Caco-2 (cell line): ENCODE measurements around the gene ITGB2. TPM values are rescaled to one million over a fixed set of nuclear protein-coding genes. Genes with fewer than 3 reads are reported as not detected.

Experiments
- BruUV-seq: library from RNA; stranded (reverse); fragments of 400-500 nt; replicated peaks from 2 replicates; lab custom pipeline; 2021; lab: Mats Ljungman, UMichigan
- CTCF ChIA-PET: fragments of 300-600 bp; sonication (Branson Sonifier 250); formaldehyde crosslinking; loops from one replicate; lab custom pipeline; 2022; ENCODE audit warnings: antibody characterized with exemption; lab: Charles Lee
- POLR2A ChIA-PET: fragments of 300-600 bp; sonication (Branson Sonifier 250); formaldehyde crosslinking; loops from one replicate; lab custom pipeline; 2022; ENCODE audit warnings: antibody characterized with exemption; lab: Charles Lee
- DNase-seq, 2 experiments: peaks; one replicate each; pipeline versions ENCODE4 v3.0.0 to v3.0.0-alpha.2; 2020 to 2022
- H3K27me3 ChIP-seq: replicated peaks from 2 replicates; pipeline ENCODE4 v1.6.0; 2011; ENCODE audit warnings: low read length; ENCODE audit not compliant: control insufficient read depth, insufficient read depth
- H3K36me3 ChIP-seq: 2 replicates; pipeline ENCODE4 v1.5.1; 2011; ENCODE audit warnings: low read length; ENCODE audit not compliant: control insufficient read depth, insufficient read depth
- H3K4me1 ChIP-seq: fragments of 250-450 bp; sonication (Bioruptor Pico); 2 replicates; pipeline ENCODE4 v1.5.1; 2020; ENCODE audit warnings: mild to moderate bottlenecking
- H3K4me3 ChIP-seq: 2 replicates; pipeline ENCODE4 v1.5.1; 2011; ENCODE audit warnings: low read depth, mild to moderate bottlenecking, control low read depth, low read length
- H3K9me3 ChIP-seq: fragments of 250-450 bp; sonication (Bioruptor Pico); 2 replicates; pipeline ENCODE4 v1.5.1; 2020; ENCODE audit warnings: mild to moderate bottlenecking, moderate library complexity
- H3K27ac Mint-ChIP-seq: one replicate; pipeline ENCODE4 v1.8.0; 2022; ENCODE audit warnings: mixed read lengths; ENCODE audit not compliant: unreplicated experiment
- H3K27me3 Mint-ChIP-seq: one replicate; pipeline ENCODE4 v1.8.0; 2022; ENCODE audit warnings: mixed read lengths; ENCODE audit not compliant: insufficient read depth, unreplicated experiment
- H3K36me3 Mint-ChIP-seq: one replicate; pipeline ENCODE4 v1.8.0; 2022; ENCODE audit warnings: mild to moderate bottlenecking, mixed read lengths; ENCODE audit not compliant: insufficient read depth, unreplicated experiment
- H3K4me1 Mint-ChIP-seq: one replicate; pipeline ENCODE4 v1.8.0; 2022; ENCODE audit warnings: low read depth, mixed read lengths; ENCODE audit not compliant: unreplicated experiment
- H3K4me3 Mint-ChIP-seq: one replicate; pipeline ENCODE4 v1.8.0; 2022; ENCODE audit warnings: mild to moderate bottlenecking, moderate library complexity, mixed read lengths; ENCODE audit not compliant: unreplicated experiment
- H3K9me3 Mint-ChIP-seq: one replicate; pipeline ENCODE4 v1.8.0; 2022; ENCODE audit warnings: mixed read lengths; ENCODE audit not compliant: unreplicated experiment
- intact Hi-C: fragments of 100-400 bp; cut with micrococcal nuclease; formaldehyde crosslinking; loops from one replicate; pipeline ENCODE4 v1.10.0; 2022; ENCODE audit not compliant: unreplicated experiment
- total RNA-seq: library from RNA; stranded (reverse); gene quantifications from 2 replicates; pipeline ENCODE4 v1.2.3, GENCODE V29; 2022
- TF ChIP-seq, protein P1 (sequence below), 2 experiments: fragments of 200-600 bp in 1 of 2; IDR thresholded peaks; 1 replicate in 1 of 2; 2 replicates in 1 of 2; pipeline versions ENCODE4 v1.5.1 to v1.8.0; 2011 to 2022; ENCODE audit warnings: antibody characterized with exemption in 1 of 2, control low read depth in 1 of 2, inconsistent platforms in 1 of 2, low read depth in 1 of 2, low read length in 1 of 2, mild to moderate bottlenecking in 1 of 2, moderate library complexity in 1 of 2; ENCODE audit not compliant: insufficient read depth in 1 of 2, severe bottlenecking in 1 of 2, unreplicated experiment in 1 of 2

ITGB2 gene
- total RNA-seq, 1 experiment from 2014 or later: 0.48 TPM

DNA sequence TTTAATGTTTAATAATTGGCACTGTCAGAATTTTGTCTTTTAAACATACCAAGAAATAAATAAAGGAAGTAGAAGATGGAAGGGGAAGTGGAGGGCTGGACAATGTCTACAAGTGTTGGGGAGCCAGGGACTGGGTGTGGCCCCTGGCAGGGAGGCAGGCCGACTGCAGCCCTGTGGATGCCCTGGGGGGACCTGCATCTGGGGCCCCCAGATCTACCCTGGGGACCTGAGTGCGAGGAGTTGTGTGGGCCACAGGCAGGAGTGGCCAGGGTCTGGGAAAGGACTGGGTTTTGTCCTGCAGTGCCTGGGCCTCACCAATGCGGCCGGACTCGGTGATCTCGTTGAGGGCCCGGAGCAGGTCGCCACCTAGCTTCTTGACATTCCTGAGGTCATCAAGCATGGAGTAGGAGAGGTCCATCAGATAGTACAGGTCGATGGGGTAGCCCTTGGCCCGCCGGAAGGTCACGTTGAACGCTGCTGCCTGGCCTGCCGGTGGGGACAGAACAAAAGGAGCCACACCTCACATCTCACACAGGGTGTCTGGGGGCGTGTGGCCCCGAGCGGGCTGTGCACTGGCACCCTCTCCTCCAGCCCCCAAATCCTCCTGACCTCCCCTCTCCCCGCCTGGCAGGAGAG lies 17.5 kb downstream of the ITGB2 start:
- Histone ChIP-seq H3K4me3 (no peak overlapping the region), H3K36me3 (no peaks in the 10 kb centered on the region), H3K9me3 (no peaks in the 10 kb centered on the region), H3K4me1 (no peaks in the 10 kb centered on the region), H3K27me3 (no peaks in the 10 kb centered on the region; the same call in 1 of the 2 replicates)
- no peak overlapping the region for H3K4me3 Mint-ChIP-seq
- no peaks in the 10 kb centered on the region for H3K9me3 Mint-ChIP-seq
- no TSS peak for BruUV-seq
- DNase-seq: no peak
- H3K27ac Mint-ChIP-seq: no peak overlapping the region
- H3K36me3 Mint-ChIP-seq: no peaks in the 10 kb centered on the region
- ChIA-PET POLR2A (no interaction called here), CTCF (no interaction called here)
- no peaks in the 10 kb centered on the region for H3K27me3 Mint-ChIP-seq
- intact Hi-C loops: no loop called here
- TF ChIP-seq, protein P1, sequence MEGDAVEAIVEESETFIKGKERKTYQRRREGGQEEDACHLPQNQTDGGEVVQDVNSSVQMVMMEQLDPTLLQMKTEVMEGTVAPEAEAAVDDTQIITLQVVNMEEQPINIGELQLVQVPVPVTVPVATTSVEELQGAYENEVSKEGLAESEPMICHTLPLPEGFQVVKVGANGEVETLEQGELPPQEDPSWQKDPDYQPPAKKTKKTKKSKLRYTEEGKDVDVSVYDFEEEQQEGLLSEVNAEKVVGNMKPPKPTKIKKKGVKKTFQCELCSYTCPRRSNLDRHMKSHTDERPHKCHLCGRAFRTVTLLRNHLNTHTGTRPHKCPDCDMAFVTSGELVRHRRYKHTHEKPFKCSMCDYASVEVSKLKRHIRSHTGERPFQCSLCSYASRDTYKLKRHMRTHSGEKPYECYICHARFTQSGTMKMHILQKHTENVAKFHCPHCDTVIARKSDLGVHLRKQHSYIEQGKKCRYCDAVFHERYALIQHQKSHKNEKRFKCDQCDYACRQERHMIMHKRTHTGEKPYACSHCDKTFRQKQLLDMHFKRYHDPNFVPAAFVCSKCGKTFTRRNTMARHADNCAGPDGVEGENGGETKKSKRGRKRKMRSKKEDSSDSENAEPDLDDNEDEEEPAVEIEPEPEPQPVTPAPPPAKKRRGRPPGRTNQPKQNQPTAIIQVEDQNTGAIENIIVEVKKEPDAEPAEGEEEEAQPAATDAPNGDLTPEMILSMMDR (IDR thresholded peaks at IDR 0.05; ENCODE audit: insufficient read depth in 1 of 2, low read depth in 1 of 2, low read length in 1 of 2, severe bottlenecking in 1 of 2, unreplicated experiment in 1 of 2): no peak
- no peaks in the 10 kb centered on the region for H3K4me1 Mint-ChIP-seq

DNA sequence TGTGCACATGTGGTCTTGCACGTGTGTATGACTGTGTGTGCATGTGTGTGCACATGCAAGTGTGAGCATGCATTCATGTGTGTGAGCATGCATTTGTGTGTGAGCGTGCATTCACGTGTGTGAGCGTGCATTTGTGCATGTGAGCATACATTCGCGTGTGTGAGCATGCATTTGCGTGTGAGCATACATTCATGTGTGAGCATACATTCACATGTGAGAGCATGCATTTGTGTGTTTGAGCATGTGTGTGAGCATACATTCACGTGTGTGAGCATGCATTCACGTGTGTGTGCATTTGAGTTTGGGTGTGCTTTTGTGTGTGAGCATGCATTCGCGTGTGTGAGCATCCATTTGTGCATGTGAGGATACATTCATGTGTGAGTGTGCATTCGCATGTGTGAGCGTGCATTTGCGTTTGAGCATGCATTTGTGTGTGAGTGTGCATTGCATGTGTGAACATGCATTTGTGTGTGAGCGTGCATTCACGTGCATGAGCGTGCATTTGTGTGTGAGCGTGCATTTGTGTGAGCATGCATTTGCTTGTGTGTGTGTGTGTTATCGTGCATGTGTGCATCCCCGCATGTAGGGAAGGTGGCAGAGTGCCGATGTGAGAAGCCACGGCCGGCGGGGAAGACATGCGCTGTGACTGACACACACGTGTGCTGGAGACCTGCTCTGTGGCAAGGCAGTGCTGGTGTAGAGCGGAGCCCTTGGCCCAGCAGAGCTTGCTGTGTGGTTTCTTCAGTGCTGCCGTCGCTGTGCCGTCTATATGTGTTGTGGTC lies 18.2 kb downstream of the ITGB2 start:
- CTCF ChIA-PET: no interaction called here
- DNase-seq: no peak
- H3K4me3 ChIP-seq: no peak overlapping the region
- Mint-ChIP-seq H3K36me3 (no peaks in the 10 kb centered on the region), H3K9me3 (no peaks in the 10 kb centered on the region), H3K27me3 (no peaks in the 10 kb centered on the region), H3K4me1 (no peaks in the 10 kb centered on the region), H3K27ac (no peak overlapping the region), H3K4me3 (no peak overlapping the region)
- H3K9me3 ChIP-seq: no peaks in the 10 kb centered on the region
- POLR2A ChIA-PET: no interaction called here
- H3K27me3 ChIP-seq: no peaks in the 10 kb centered on the region; the same call in 1 of the 2 replicates
- TF ChIP-seq, protein P1 (IDR thresholded peaks at IDR 0.05; ENCODE audit: insufficient read depth in 1 of 2, low read depth in 1 of 2, low read length in 1 of 2, severe bottlenecking in 1 of 2, unreplicated experiment in 1 of 2): no peak
- intact Hi-C loops: no loop called here
- no TSS peak for BruUV-seq
- no peaks in the 10 kb centered on the region for H3K36me3 ChIP-seq
- no peaks in the 10 kb centered on the region for H3K4me1 ChIP-seq

DNA sequence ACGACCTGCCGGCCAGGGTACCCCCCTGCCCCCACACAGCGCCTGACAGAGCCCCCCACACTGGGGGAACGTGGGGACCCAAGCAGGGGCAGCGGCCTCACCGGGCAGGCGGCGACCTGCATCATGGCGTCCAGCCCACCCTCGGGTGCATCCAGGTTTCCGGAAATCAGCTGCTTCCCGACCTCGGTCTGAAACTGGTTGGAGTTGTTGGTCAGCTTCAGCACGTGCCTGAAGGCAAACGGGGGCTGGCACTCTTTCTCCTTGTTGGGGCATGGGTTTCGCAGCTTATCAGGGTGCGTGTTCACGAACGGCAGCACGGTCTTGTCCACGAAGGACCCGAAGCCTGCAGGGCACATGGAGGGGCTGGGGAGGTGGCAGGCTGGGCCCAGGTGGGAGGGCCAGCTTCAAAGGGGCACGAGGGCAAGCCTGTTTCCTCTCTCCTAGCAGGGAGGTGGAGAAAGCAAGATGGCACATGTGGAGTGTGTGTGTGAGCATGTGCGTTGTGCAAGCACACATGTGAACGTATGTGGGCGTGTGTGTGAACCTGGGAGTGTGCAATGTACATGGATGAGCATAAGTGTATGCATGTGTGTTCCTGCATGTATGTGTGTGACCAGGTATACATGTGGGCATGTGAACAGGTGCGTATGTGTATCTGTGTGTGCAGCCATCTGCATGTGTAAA lies 19.2 kb downstream of the ITGB2 start:
- CTCF ChIA-PET: no interaction called here

More for the DNA sequence above, 19.2 kb downstream of the ITGB2 start:
- Histone ChIP-seq H3K27me3 (no peaks in the 10 kb centered on the region; the same call in 1 of the 2 replicates), H3K9me3 (no peaks in the 10 kb centered on the region), H3K4me3 (no peak overlapping the region), H3K4me1 (no peaks in the 10 kb centered on the region), H3K36me3 (no peaks in the 10 kb centered on the region)
- H3K9me3 Mint-ChIP-seq: no peaks in the 10 kb centered on the region
- H3K4me3 Mint-ChIP-seq: no peak overlapping the region
- H3K27ac Mint-ChIP-seq: no peak overlapping the region
- no peaks in the 10 kb centered on the region for H3K36me3 Mint-ChIP-seq
- POLR2A ChIA-PET: no interaction called here
- no peaks in the 10 kb centered on the region for H3K27me3 Mint-ChIP-seq
- intact Hi-C loops: no loop called here
- H3K4me1 Mint-ChIP-seq: no peaks in the 10 kb centered on the region
- no TSS peak for BruUV-seq
- no peak for DNase-seq
- TF ChIP-seq, protein P1 (IDR thresholded peaks at IDR 0.05; ENCODE audit: insufficient read depth in 1 of 2, low read depth in 1 of 2, low read length in 1 of 2, severe bottlenecking in 1 of 2, unreplicated experiment in 1 of 2): no peak
